Keratinocyte (primary cell): ENCODE data around the gene NFATC3. TPM values are rescaled to one million over a fixed set of nuclear protein-coding genes. Genes with fewer than 3 reads are reported as not detected.
A peak's percentile ranks its signal among the peaks of the same experiment; 100 is the strongest.

Source experiments
- DNase-seq: peaks from one replicate; pipeline ENCODE4 v3.0.0-alpha.2; 2011; ENCODE audit warnings: low read depth, missing footprints, low spot score
- FAIRE-seq: peaks from 2 replicates; lab custom pipeline; 2011; peaks lifted over from hg19 to GRCh38; lab: Jason Lieb, UNC
- H2AFZ ChIP-seq: 2 replicates; pipeline ENCODE4 v1.6.0; 2012; ENCODE audit warnings: low read length, control low read depth, inconsistent platforms; ENCODE audit not compliant: control insufficient read depth
- H3K27ac ChIP-seq: 2 replicates; pipeline ENCODE4 v1.5.1; 2011; ENCODE audit warnings: low read length; ENCODE audit not compliant: control insufficient read depth, insufficient read depth
- H3K27me3 ChIP-seq: 3 replicates; pipeline ENCODE4 v1.6.0; 2011; ENCODE audit warnings: low read length; ENCODE audit not compliant: control insufficient read depth, insufficient read depth; ENCODE audit errors: extremely low read depth
- H3K36me3 ChIP-seq, 2 experiments: 2 replicates in 1 of 2; 3 replicates in 1 of 2; pipeline ENCODE4 v1.5.1; 2011; ENCODE audit warnings: low read length in 2 of 2, mild to moderate bottlenecking in 1 of 2; ENCODE audit not compliant: control insufficient read depth in 2 of 2, insufficient read depth in 2 of 2; ENCODE audit errors: extremely low read depth in 1 of 2
- H3K4me1 ChIP-seq: 3 replicates; pipeline ENCODE4 v1.5.1; 2011; ENCODE audit warnings: low read length; ENCODE audit not compliant: control insufficient read depth, insufficient read depth; ENCODE audit errors: extremely low read depth
- H3K4me2 ChIP-seq: 3 replicates; pipeline ENCODE4 v1.6.0; 2011; ENCODE audit warnings: low read depth, low read length; ENCODE audit not compliant: control insufficient read depth, insufficient read depth; ENCODE audit errors: extremely low read depth
- H3K4me3 ChIP-seq, 3 experiments: fragments of 200-600 bp in 1 of 3; sonication (generic) in 1 of 3; 2 replicates in 2 of 3; 3 replicates in 1 of 3; pipeline ENCODE4 v1.5.1; 2011 to 2016; ENCODE audit warnings: low read length in 3 of 3, mild to moderate bottlenecking in 3 of 3, control low read depth in 2 of 3, inconsistent platforms in 1 of 3, low read depth in 1 of 3, mixed read lengths in 1 of 3, mixed run types in 1 of 3, moderate library complexity in 1 of 3; ENCODE audit not compliant: control insufficient read depth in 2 of 3, insufficient read depth in 2 of 3; ENCODE audit errors: extremely low read depth in 1 of 3
- H3K79me2 ChIP-seq: 2 replicates; pipeline ENCODE4 v1.6.0; 2012; ENCODE audit warnings: low read length; ENCODE audit not compliant: control insufficient read depth, insufficient read depth
- H3K9ac ChIP-seq: 3 replicates; pipeline ENCODE4 v1.6.0; 2011; ENCODE audit warnings: low read length; ENCODE audit not compliant: control insufficient read depth, insufficient read depth; ENCODE audit errors: extremely low read depth
- H3K9me1 ChIP-seq: 3 replicates; pipeline ENCODE4 v1.6.0; 2011; ENCODE audit warnings: low read length; ENCODE audit not compliant: control insufficient read depth, insufficient read depth; ENCODE audit errors: extremely low read depth
- H3K9me3 ChIP-seq: 2 replicates; pipeline ENCODE4 v1.5.1; 2012; ENCODE audit warnings: low read depth, low read length; ENCODE audit not compliant: control insufficient read depth
- H4K20me1 ChIP-seq: 3 replicates; pipeline ENCODE4 v1.6.0; 2011; ENCODE audit warnings: low read length; ENCODE audit not compliant: control insufficient read depth, insufficient read depth; ENCODE audit errors: extremely low read depth
- CTCF ChIP-seq, 3 experiments: IDR thresholded peaks in 1 of 3; conservative IDR thresholded peaks in 1 of 3; optimal IDR thresholded peaks in 1 of 3; 2 replicates in 2 of 3; 3 replicates in 1 of 3; pipeline versions ENCODE3 to v1.5.1; 2011; ENCODE audit warnings: low read length in 3 of 3, mild to moderate bottlenecking in 3 of 3, moderate library complexity in 2 of 3, control low read depth in 1 of 3, inconsistent platforms in 1 of 3; ENCODE audit not compliant: insufficient read depth in 2 of 3; ENCODE audit errors: extremely low read depth in 1 of 3
- EZH2 ChIP-seq: IDR thresholded peaks from one replicate; pipeline ENCODE4 v1.6.1; 2012; ENCODE audit warnings: inconsistent platforms, mild to moderate bottlenecking, low read length, moderate library complexity
- dilution Hi-C: fragments of 300-500 bp; cut with MboI; formaldehyde crosslinking; loops from one replicate; pipeline ENCODE4 v1.7.0; 2020; ENCODE audit warnings: low sequenced_read_pairs; ENCODE audit not compliant: extremely low pct_ligation_motif_present
- polyA plus RNA-seq, 5 experiments: library from polyadenylated mRNA; depleted of rRNA in 3 of 5; stranded (reverse) in 3 of 5; stranded (forward) in 1 of 5; unstranded in 1 of 5; fragments of >200 nt; gene quantifications; 1 replicate in 1 of 5; 2 replicates in 3 of 5; 3 replicates in 1 of 5; pipeline versions ENCODE4 v1.2.1 to v1.2.3, GENCODE V29; 2011 to 2012; ENCODE audit warnings: missing spikeins in 2 of 5, low read depth in 1 of 5, low replicate concordance in 1 of 5

Gene NFATC3
- polyA plus RNA-seq, 1 donor (not counting 4 experiments of a cell fraction or from before 2014, with no cell fraction given), result 11.5 TPM

- dilution Hi-C loops, result no loop called here
- H3K27me3 ChIP-seq, result no peaks in the 10 kb centered on the region
- DNase-seq (no peak), FAIRE-seq (no peak)
- peaks cover 11 to 25% of the 10 kb centered on the region in 2 experiments for H3K36me3 ChIP-seq
- H3K9me1 ChIP-seq, result peaks cover 18% of the 10 kb centered on the region
- no peak overlapping the region for H3K4me2 ChIP-seq
- H2AFZ ChIP-seq, result no peak overlapping the region
- no peak overlapping the region for H3K9ac ChIP-seq
- TF ChIP-seq EZH2 (no peak), CTCF (optimal IDR thresholded peaks at IDR 0.05 in 1 of 3, IDR thresholded peaks at IDR 0.05 in 1 of 3, conservative IDR thresholded peaks at IDR 0.05 in 1 of 3; ENCODE audit: extremely low read depth in 1 of 3, insufficient read depth in 2 of 3, low read length in 3 of 3) (no peak)
- no peak overlapping the region for H3K4me3 ChIP-seq
- H4K20me1 ChIP-seq, result peaks cover 20% of the 10 kb centered on the region
- peaks cover 42% of the 10 kb centered on the region for H3K79me2 ChIP-seq
- no peaks in the 10 kb centered on the region for H3K9me3 ChIP-seq
- no peak overlapping the region for H3K27ac ChIP-seq
- peaks cover 43% of the 10 kb centered on the region for H3K4me1 ChIP-seq
These were observed 188.3 kb downstream of the NFATC3 start for GRCh38 chr16:68273459-68273858.

- peak; percentile 48 for FAIRE-seq
- DNase-seq, result no peak
- peaks cover 20% of the 10 kb centered on the region for H4K20me1 ChIP-seq
These were observed 188.7 kb downstream of the NFATC3 start for GRCh38 chr16:68273896-68274295.

More at GRCh38 chr16:68273896-68274295, 188.7 kb downstream of the NFATC3 start:
- H3K9ac ChIP-seq, result no peak overlapping the region
- peaks cover 11 to 25% of the 10 kb centered on the region in 2 experiments for H3K36me3 ChIP-seq
- H3K9me3 ChIP-seq, result no peaks in the 10 kb centered on the region
- H2AFZ ChIP-seq, result no peak overlapping the region
- no peak overlapping the region for H3K27ac ChIP-seq
- no peaks in the 10 kb centered on the region for H3K27me3 ChIP-seq
- dilution Hi-C loops, result no loop called here
- no peak overlapping the region for H3K4me2 ChIP-seq
- TF ChIP-seq EZH2, result no peak
- TF ChIP-seq CTCF (optimal IDR thresholded peaks at IDR 0.05 in 1 of 3, IDR thresholded peaks at IDR 0.05 in 1 of 3, conservative IDR thresholded peaks at IDR 0.05 in 1 of 3; ENCODE audit: extremely low read depth in 1 of 3, insufficient read depth in 2 of 3, low read length in 3 of 3), result no peak
- peaks cover 18% of the 10 kb centered on the region for H3K9me1 ChIP-seq
- no peak overlapping the region for H3K4me3 ChIP-seq
- H3K4me1 ChIP-seq, result peaks cover 43% of the 10 kb centered on the region
- peaks cover 41% of the 10 kb centered on the region for H3K79me2 ChIP-seq
